Suprapubic skin (tissue), 3 donors: ENCODE results near the gene PTH2R.
"Not testable (repeated sequence)": the region's sequence is repeated elsewhere in the genome, so short reads cannot be mapped to it uniquely, and the experiment has no call there.

Experiments used
- EP300 ChIP-seq: sonication (generic); formaldehyde crosslinking; IDR thresholded peaks from one replicate; pipeline ENCODE4 v1.6.1; 2017; ENCODE audit warnings: antibody characterized with exemption
- POLR2A ChIP-seq, 2 donors: fragments of 450-650 bp; IDR thresholded peaks; one replicate each; pipeline ENCODE4 v1.6.1; 2017; ENCODE audit warnings: antibody characterized with exemption in 2 of 2, mild to moderate bottlenecking in 2 of 2, moderate library complexity in 2 of 2
- TF ChIP-seq, protein P1 (sequence below), 2 donors: fragments of 200-600 bp in 1 of 2; fragments of 450-650 bp in 1 of 2; sonication (generic) in 1 of 2; IDR thresholded peaks; one replicate each; pipeline ENCODE4 v1.5.1; 2016 to 2019; ENCODE audit warnings: antibody characterized with exemption in 2 of 2, mild to moderate bottlenecking in 1 of 2, moderate library complexity in 1 of 2

DNA sequence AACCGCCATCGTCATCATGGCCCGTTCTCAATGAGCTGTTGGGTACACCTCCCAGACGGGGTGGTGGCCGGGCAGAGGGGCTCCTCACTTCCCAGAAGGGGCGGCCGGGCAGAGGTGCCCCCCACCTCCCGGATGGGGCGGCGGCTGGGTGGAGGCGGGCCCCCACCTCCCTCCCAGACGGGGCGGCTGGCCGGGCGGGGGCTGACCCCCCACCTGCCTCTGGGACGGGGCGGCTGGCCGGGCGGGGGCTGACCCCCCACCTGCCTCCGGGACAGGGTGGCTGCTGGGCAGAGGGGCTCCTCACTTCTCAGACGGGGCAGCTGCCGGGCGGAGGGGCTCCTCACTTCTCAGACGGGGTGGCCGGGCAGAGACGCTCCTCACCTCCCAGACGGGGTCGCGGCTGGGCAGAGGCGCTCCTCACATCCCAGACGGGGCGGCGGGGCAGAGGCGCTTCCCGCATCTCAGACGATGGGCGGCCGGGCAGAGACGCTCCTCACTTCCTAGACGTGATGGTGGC, 29.2 kb upstream of the PTH2R start:
- TF ChIP-seq, protein P1, sequence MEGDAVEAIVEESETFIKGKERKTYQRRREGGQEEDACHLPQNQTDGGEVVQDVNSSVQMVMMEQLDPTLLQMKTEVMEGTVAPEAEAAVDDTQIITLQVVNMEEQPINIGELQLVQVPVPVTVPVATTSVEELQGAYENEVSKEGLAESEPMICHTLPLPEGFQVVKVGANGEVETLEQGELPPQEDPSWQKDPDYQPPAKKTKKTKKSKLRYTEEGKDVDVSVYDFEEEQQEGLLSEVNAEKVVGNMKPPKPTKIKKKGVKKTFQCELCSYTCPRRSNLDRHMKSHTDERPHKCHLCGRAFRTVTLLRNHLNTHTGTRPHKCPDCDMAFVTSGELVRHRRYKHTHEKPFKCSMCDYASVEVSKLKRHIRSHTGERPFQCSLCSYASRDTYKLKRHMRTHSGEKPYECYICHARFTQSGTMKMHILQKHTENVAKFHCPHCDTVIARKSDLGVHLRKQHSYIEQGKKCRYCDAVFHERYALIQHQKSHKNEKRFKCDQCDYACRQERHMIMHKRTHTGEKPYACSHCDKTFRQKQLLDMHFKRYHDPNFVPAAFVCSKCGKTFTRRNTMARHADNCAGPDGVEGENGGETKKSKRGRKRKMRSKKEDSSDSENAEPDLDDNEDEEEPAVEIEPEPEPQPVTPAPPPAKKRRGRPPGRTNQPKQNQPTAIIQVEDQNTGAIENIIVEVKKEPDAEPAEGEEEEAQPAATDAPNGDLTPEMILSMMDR (IDR thresholded peaks at IDR 0.05), result not testable (repeated sequence)
- TF ChIP-seq EP300; POLR2A (IDR thresholded peaks at IDR 0.05): not testable (repeated sequence)
